Gastrocnemius medialis (tissue), 4 donors: Measurements from ENCODE around the gene STX8. TPM values are rescaled to one million over a fixed set of nuclear protein-coding genes. Genes with fewer than 3 reads are reported as not detected.

Source experiments
- ATAC-seq, 2 donors: fragments of 150-250 bp; one replicate each; pipeline ENCODE4 v1.9.1; 2016
- DNase-seq, 2 donors: peaks; one replicate each; pipeline ENCODE4 v3.0.0-alpha.2; 2019
- H3K27ac ChIP-seq, 4 donors: fragments of 200-600 bp; sonication (generic); 1 replicate in 1 of 4; 2 replicates in 3 of 4; pipeline ENCODE4 v1.5.1; 2016 to 2018; ENCODE audit warnings: mild to moderate bottlenecking in 2 of 4, moderate library complexity in 1 of 4
- H3K27me3 ChIP-seq, 3 donors: fragments of 200-600 bp; sonication (generic) in 2 of 3; 1 replicate in 1 of 3; 2 replicates in 2 of 3; pipeline versions ENCODE4 v1.5.1 to v1.6.0; 2016 to 2019; ENCODE audit warnings: mild to moderate bottlenecking in 1 of 3, moderate library complexity in 1 of 3
- H3K36me3 ChIP-seq, 2 donors: fragments of 200-600 bp; sonication (generic) in 1 of 2; one replicate each; pipeline ENCODE4 v1.5.1; 2017 to 2018
- H3K4me1 ChIP-seq, 2 donors: fragments of 200-600 bp; sonication (generic) in 1 of 2; one replicate each; pipeline ENCODE4 v1.5.1; 2016 to 2017; ENCODE audit warnings: mild to moderate bottlenecking in 2 of 2
- H3K4me3 ChIP-seq, 4 donors: fragments of 200-600 bp; sonication (generic) in 3 of 4; 1 replicate in 1 of 4; 2 replicates in 3 of 4; pipeline ENCODE4 v1.5.1; 2016 to 2019; ENCODE audit warnings: mild to moderate bottlenecking in 2 of 4
- H3K9me3 ChIP-seq, 3 donors: fragments of 200-600 bp; sonication (generic) in 2 of 3; 1 replicate in 1 of 3; 2 replicates in 2 of 3; pipeline ENCODE4 v1.5.1; 2016 to 2019
- POLR2A ChIP-seq, 2 donors: fragments of 450-650 bp; IDR thresholded peaks; one replicate each; pipeline ENCODE4 v1.6.1; 2017; ENCODE audit warnings: antibody characterized with exemption in 2 of 2, mild to moderate bottlenecking in 2 of 2, moderate library complexity in 2 of 2
- in situ Hi-C, 4 donors: fragments of 200-750 bp; cut with MboI; loops; one replicate each; pipeline versions ENCODE4 v1.15.0 to v1.8.0; 2017; ENCODE audit warnings: low sequenced_read_pairs in 4 of 4
- intact Hi-C: fragments of 100-400 bp; cut with DNase I; formaldehyde crosslinking; loops from one replicate; pipeline ENCODE4 v1.15.1; 2023; ENCODE audit warnings: low total_unique reads
- total RNA-seq, 4 donors: library from RNA; depleted of rRNA; stranded (reverse); fragments of >200 nt; gene quantifications; one replicate each; pipeline versions ENCODE4 v1.1.0 to v1.2.3, GENCODE V29; 2016
- TF ChIP-seq, protein P1 (sequence below), 5 experiments: fragments of 450-650 bp in 3 of 5; fragments of 200-600 bp in 2 of 5; sonication (generic) in 2 of 5; IDR thresholded peaks in 4 of 5; conservative IDR thresholded peaks in 1 of 5; 1 replicate in 4 of 5; 2 replicates in 1 of 5; pipeline ENCODE4 v1.5.1; 2016 to 2019; ENCODE audit warnings: antibody characterized with exemption in 5 of 5, mild to moderate bottlenecking in 3 of 5, moderate library complexity in 3 of 5

The STX8 gene
- total RNA-seq, 4 donors from 2014 or later: 39.1 to 67.7 (median 58.2) TPM

DNA sequence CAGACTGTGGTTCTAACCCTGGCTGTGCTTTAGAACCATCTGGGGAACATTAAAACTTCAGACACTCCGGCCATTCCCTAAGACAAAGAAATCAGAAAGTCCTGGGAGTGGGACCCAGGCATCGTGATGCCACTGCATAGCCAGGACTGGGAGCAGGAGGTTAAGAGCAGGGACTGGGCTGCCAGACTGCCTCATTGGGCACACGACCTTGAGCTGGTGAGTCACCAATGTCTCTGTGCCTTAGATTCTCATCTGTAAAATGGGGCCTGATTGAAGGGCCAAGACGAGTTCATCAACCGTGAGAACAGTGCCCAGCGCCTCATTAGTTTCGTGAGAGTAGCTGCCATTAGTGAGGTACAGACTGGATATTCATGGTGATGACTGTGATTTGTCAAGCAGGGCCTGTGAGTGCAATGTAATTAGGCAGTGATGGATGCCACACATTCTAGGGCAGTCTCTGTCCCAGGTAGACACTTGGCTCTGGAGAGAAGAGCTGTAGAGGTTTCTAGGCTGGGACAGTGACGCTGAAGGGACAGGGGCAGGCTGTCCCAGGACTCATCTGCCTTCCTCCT is 357.5 kb downstream of the STX8 start:
- Histone ChIP-seq H3K36me3 (no peaks in the 10 kb centered on the region), H3K9me3 (peaks cover 3 to 6% (median 6%) of the 10 kb centered on the region in 3 donors)
- ATAC-seq: no peak

DNA sequence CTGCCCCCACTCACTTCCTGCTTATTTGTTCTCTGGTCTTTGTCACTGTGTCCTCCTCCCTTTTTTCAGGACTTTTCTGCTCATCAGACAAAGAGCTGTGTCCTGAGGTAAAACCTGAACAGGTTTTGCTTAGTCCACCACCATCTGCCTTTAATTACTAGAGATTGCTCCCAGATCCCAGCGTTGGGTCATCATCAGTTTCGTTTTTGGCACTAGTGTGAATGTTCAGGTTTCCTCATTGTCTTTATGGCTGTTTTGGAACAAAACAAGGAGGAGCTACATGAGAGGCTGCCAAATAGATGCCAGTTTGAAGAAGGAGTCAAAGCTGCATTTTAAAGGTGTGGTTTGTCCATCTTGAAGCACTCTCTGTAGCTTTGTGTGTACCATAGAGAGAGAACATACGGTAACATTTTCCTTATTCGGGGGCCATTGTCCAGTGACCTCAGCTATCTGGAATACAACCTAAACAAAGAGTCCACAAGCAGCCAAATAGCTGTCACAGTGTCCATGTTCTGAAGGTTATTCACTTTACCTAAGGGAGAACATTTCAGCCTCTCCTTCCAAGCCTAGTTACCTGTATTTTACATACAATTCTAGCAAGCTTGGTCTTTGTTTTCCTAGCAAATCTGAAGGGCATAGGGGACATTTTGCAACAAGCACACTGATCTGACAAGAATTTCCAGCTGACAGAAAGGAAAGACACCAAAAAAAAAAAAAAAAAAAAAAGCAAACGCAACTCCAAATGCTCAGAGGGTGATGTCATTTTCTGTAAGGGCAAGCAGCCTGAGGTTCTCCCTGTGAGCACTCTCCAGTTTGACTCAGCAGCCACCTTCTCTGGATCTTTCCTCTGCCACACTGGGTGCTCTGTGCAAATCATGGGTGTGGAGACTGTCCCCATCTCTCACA is 358.2 kb downstream of the STX8 start:
- DNase-seq (peak in 1 of 2 donors; percentile 30), ATAC-seq (peak; percentile 52 to 82)
- peak overlapping the region in 2 of 4 donors; percentile 44 for H3K27ac ChIP-seq
- TF ChIP-seq, protein P1, sequence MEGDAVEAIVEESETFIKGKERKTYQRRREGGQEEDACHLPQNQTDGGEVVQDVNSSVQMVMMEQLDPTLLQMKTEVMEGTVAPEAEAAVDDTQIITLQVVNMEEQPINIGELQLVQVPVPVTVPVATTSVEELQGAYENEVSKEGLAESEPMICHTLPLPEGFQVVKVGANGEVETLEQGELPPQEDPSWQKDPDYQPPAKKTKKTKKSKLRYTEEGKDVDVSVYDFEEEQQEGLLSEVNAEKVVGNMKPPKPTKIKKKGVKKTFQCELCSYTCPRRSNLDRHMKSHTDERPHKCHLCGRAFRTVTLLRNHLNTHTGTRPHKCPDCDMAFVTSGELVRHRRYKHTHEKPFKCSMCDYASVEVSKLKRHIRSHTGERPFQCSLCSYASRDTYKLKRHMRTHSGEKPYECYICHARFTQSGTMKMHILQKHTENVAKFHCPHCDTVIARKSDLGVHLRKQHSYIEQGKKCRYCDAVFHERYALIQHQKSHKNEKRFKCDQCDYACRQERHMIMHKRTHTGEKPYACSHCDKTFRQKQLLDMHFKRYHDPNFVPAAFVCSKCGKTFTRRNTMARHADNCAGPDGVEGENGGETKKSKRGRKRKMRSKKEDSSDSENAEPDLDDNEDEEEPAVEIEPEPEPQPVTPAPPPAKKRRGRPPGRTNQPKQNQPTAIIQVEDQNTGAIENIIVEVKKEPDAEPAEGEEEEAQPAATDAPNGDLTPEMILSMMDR (IDR thresholded peaks at IDR 0.05 in 4 of 5, conservative IDR thresholded peaks at IDR 0.05 in 1 of 5): no peak
- no peak for TF ChIP-seq POLR2A (IDR thresholded peaks at IDR 0.05)
- no peak overlapping the region for H3K4me3 ChIP-seq
- no peaks in the 10 kb centered on the region for H3K27me3 ChIP-seq
- in situ Hi-C loops: no loop called here
- H3K4me1 ChIP-seq: peaks cover 0 to 4% of the 10 kb centered on the region in 2 donors
- H3K9me3 ChIP-seq: peaks cover 3 to 6% (median 6%) of the 10 kb centered on the region in 3 donors
- no peaks in the 10 kb centered on the region for H3K36me3 ChIP-seq
- intact Hi-C loops: no loop called here

More for the DNA sequence above, 357.5 kb downstream of the STX8 start:
- in situ Hi-C loops: no loop called here
- H3K27me3 ChIP-seq: no peaks in the 10 kb centered on the region
- peaks cover 0 to 4% of the 10 kb centered on the region in 2 donors for H3K4me1 ChIP-seq
- peak overlapping the region in 1 of 4 donors; percentile 39 for H3K27ac ChIP-seq
- DNase-seq: no peak
- TF ChIP-seq, protein P1 (IDR thresholded peaks at IDR 0.05 in 4 of 5, conservative IDR thresholded peaks at IDR 0.05 in 1 of 5): no peak
- TF ChIP-seq POLR2A (IDR thresholded peaks at IDR 0.05): no peak
- intact Hi-C loops: no loop called here
- no peak overlapping the region for H3K4me3 ChIP-seq

DNA sequence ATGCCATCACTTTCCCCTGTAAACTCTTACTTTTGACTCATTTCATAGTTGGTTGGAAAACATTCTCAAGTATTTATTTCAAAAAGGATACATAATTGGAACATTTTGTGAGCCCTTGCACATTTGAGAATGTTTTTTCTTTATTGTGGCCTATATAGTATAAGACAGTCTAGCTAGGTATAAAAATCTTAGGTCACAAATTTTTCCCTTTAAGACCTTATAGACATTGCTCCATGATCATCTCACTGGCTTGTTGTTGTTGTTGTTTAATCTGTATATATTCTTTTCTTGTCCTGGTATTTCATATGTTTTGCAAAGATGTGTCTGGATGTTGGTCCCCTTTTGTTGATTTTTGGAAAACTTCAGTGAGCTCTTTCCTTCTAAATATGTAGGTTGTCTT is 360.2 kb downstream of the STX8 start:
- Histone ChIP-seq H3K4me3 (no peak overlapping the region), H3K27me3 (no peaks in the 10 kb centered on the region), H3K36me3 (no peaks in the 10 kb centered on the region), H3K4me1 (peaks cover 0 to 4% of the 10 kb centered on the region in 2 donors), H3K27ac (no peak overlapping the region), H3K9me3 (peaks cover 3 to 6% (median 6%) of the 10 kb centered on the region in 3 donors)
- intact Hi-C loops (no loop called here), in situ Hi-C loops (no loop called here)
- ATAC-seq: no peak
- TF ChIP-seq, protein P1 (IDR thresholded peaks at IDR 0.05 in 4 of 5, conservative IDR thresholded peaks at IDR 0.05 in 1 of 5): no peak
- no peak for TF ChIP-seq POLR2A (IDR thresholded peaks at IDR 0.05)
- DNase-seq: no peak

DNA sequence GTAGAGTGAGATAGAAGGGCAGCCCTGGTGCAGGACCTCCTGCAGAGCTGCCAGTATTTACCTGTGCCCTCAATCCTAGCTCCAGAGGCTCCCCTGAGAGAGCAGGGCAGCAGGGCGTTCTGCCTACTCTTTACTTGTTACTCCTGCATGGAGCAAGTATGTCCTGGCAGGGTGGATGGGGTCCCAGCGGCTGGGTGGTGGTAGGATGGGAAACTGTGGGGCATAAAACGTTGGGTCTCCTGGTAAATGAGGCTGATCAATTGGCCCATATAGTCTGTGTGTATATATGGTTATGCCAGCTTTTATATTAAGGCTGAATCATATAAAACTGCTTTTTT is 362.3 kb downstream of the STX8 start:
- Histone ChIP-seq H3K27ac (no peak overlapping the region), H3K27me3 (no peaks in the 10 kb centered on the region), H3K4me3 (no peak overlapping the region), H3K36me3 (no peaks in the 10 kb centered on the region), H3K4me1 (peaks cover 0 to 4% of the 10 kb centered on the region in 2 donors), H3K9me3 (peaks cover 3 to 6% (median 6%) of the 10 kb centered on the region in 3 donors)
- in situ Hi-C loops: no loop called here
- DNase-seq: no peak
- ATAC-seq: no peak
- no peak for TF ChIP-seq POLR2A (IDR thresholded peaks at IDR 0.05)
- TF ChIP-seq, protein P1 (IDR thresholded peaks at IDR 0.05 in 4 of 5, conservative IDR thresholded peaks at IDR 0.05 in 1 of 5): no peak
- intact Hi-C loops: no loop called here
